ENCODE data around the gene CENPB.

The CENPB gene

DNA sequence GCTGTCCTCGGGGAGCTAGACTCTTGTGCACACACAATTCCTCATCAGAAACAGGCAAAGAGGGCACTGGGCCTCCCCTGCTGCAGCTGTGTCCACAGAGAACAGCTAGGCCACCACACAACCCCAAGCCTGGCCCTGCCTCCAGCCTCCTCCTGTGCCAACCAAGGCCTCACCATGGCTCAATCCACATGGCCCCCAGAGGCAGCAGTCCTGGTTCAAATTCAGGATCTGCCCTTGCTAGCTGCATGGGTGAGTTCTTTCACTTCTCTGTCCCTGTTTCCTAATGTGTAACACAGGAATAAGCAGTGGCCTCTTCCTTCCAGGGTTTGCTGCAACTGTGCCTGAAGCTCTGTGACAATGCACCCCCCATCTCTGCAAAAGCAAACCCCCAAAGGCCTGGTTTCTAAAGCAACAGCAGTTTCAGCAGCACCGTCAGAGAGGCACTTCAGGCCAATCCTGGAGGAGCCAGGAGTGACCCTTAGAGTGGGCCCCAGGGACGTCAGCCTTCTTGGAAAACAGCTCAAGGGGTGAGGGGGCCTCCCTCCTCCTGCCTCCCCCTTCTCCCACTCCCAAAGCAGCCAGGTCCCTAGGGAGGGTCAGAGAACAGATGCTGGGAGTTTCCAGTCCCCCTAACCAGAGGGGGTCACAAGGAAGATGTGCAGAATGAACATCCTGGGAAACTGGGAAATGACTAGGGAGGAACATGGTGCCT, 21.2 kb downstream of the CENPB start:
- FAIRE-seq = no peak

GRCh38 chr20:3764659-3765058, 21.9 kb downstream of the CENPB start:
- no peak for FAIRE-seq

- FAIRE-seq = no peak
Observed at GRCh38 chr20:3763671-3764601, 22.6 kb downstream of the CENPB start.

DNA sequence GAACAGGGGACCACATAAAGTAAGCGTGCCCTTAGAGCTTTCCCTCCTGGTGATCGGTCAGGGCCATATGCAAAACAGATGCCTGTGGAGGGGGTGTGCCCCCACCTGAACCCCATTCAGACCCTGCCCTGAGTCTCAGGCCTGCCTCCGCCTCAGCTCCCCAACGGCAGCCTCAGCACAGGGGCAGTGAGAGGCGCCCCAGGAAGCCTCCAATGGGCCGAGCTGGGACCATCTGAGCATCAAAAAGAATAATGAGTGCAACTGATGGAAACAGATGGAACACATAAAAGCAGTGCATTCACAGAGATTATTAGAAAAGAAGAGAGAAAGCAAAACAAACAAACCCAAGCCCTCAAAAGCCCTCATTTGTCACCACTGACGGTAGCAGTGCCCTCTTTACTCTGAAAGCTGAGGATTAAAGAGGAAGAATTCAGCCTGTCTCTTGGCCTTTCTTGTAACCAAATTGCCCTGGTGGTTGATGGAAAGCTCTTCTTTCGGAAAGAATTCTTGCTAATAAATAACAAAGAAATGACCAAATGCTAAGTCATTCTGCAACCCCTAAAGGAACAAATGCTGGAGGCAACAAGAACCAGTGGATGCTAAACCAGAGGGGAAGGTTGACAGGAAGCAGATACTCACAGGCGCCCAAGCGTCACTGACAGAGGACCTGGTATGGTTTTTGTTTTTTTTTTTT, 25.7 kb downstream of the CENPB start:
- no peak for FAIRE-seq

DNA sequence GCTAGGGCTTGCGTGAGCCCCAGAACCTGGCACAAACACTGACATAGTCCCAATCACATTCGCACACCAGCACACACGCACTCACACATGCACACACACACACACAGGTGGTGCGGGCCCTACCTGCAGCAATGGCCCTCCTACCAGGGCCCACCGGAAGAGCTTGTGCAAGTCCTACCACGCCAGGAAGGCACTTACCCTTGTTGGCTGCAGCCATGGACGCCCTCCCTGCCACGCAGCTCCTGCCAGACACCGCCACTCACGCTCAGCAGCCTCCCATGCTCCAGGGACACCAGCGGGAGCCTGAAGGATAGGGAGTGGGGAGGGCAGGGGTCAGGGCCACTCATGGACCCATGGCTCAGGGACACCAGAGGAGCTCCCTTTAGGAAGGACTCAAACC, 26.7 kb downstream of the CENPB start:
- FAIRE-seq = no peak

- FAIRE-seq = no peak
Observed at GRCh38 chr20:3759316-3759823, 27.2 kb downstream of the CENPB start.

- no peak for FAIRE-seq
Observed at GRCh38 chr20:3758566-3758965, 28.0 kb downstream of the CENPB start.

GRCh38 chr20:3757268-3757667, 29.3 kb downstream of the CENPB start:
- FAIRE-seq = no peak

DNA sequence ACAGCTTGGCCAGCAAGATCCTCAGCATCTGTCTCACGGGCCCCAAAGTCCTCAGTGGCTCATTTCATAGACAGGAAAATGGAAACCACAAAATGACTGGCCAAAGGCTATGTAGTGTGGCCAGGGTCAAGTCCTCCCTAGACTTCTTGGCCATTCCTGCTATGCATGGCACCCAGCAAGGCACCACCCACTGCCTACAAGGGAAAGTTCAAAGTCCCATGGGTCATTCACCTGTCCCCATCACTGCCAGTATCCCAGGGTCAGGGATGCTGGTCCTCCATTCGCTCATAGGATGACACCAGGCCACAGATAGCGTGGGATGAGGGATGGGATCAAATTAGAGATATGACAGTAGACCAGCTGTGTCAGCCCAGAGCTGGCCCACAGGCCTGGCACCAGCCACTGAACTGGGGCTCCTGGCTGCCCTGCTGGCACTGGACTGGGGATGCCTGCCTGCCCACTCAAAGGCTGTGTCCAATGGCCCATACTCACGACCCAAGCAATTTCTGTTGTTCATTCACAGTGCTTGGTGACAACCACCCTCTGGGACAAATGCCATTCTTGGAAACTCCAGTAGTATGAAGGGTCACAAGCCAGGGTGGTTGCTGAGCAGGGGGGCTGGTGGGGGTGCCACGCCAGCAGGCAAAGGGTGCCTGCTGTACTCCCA, 30.6 kb downstream of the CENPB start:
- no peak for FAIRE-seq

GRCh38 chr20:3755269-3755668, 31.3 kb downstream of the CENPB start:
- FAIRE-seq = no peak

DNA sequence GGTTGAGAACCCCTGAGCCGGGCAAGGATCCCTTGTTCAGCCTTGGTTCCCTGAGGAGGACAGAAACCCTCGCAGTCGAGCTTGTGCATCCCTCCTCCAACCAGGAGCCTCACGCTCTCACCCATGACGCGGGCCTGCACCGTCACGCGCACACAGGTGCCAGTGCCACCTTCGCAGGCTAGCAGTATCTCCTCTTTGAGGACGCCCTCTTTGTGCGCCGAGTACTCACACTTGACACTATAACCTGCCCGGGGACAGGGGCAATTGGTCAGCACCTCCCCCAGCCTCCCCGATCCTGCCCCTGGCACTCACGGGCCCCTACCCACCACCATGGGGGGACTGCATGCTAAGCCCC, 32.3 kb downstream of the CENPB start:
- FAIRE-seq = no peak

DNA sequence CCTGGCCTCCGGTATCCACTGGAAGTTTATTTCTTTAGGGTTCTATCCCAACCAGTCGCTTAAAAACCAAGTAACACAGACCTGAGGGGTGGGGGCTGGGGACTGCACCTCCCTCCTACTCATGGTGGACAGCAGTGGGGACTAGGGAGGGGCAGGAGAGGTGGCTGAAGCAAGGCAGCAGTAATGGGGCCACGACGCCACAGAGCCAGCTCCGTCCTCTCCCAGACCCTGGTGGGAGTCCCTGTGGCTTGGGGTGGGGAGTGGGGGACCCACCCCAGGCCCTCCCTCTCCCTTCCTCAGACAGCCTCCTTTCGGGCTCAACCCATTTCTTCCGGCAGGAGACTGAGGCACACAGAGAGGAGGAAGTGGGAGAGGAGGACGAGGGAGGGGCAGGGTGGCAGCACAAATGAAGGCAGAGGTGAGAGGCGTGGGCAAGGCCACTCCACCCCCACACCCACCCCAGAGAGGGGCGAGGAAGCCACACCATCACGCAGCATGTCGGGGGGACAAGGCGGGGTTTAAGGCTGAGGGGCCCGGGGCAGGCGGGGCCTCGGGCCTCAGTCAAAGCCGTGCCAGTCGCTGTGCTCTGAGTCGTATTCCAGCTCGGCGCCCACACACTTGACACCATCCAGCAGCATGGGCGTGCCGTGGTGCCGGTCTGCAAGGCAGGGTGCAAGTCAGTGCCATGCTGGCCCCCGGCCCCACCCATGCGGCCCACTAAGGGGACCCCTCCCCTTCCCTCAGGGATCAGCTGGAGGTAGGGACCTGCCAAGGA, 32.9 kb downstream of the CENPB start:
- FAIRE-seq = no peak

DNA sequence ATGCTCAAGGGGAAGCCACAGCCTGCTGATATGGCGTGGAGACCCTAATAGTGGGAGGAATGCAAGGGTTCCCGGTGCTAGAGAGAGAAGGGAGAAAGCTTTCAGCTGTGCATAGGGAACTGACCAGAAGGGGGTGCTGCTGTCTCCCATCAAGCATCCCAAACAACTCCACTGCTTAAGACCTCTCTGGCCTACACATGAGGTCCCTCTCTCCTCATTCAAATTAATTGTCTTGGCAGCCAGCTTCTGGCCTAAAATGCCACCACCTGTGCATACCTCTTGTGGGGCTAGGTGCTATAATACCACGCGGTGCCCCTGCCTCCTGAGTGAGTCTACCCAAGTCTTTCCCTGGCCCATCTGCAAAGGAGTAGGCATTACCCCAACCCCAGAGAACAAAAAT, 33.4 kb downstream of the CENPB start:
- FAIRE-seq = no peak

DNA sequence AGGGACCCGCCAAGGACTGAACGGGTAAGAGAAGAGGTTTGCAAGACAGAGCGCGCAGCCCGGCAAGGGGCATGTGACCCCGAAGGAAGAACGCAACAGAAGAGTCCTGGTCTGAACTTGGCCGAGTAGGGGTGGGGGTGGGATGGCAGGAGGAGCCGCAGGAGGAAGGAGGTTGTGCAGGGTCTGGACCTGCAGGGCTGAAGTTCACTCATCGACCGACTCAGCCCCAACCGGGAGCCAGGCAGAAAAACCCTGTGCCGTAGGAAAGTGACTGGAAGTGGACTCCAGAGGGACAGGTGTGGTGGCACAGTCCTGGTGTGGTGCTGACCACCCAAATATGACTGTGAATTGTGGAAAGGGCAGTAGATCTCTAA, 34.2 kb downstream of the CENPB start:
- FAIRE-seq = no peak

GRCh38 chr20:3751675-3752385, 34.7 kb downstream of the CENPB start:
- no peak for FAIRE-seq

DNA sequence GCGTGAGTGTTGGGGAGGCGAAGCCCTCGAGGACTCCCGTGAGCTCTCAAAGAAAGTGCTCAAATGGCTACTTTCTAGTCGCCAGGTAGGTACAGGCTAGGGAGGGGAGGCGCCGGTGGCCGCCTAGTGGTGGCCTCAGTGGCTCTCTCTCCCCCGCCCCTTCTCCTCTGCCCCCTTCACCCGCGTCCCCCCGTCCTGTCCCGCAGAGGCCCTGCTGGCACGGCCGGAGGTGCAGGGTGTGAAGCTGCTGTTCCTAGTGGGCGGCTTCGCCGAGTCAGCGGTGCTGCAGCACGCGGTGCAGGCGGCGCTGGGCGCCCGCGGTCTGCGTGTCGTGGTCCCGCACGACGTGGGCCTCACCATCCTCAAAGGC, 35.2 kb downstream of the CENPB start:
- FAIRE-seq = no peak

- FAIRE-seq = no peak
Observed at GRCh38 chr20:3749689-3750531, 36.6 kb downstream of the CENPB start.

GRCh38 chr20:3749087-3749688, 37.4 kb downstream of the CENPB start:
- FAIRE-seq = no peak

DNA sequence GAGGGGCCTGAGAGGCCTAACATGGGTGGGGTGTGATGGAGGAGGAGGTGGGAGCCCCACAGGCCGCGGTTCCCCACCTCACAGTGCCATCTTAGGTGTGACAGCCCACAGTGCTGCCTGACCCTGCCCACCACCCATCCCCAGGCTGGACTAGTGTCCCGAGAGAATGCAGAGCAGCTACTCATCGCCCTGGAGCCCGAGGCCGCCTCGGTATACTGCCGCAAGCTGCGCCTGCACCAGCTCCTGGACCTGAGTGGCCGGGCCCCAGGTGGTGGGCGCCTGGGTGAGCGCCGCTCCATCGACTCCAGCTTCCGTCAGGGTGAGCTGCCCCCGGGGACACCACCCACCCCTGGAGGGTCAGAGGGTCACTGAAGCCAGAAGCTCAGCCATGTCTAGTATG, 38.5 kb downstream of the CENPB start:
- no peak for FAIRE-seq

GRCh38 chr20:3747471-3747870, 39.1 kb downstream of the CENPB start:
- FAIRE-seq = no peak

All from G401.6 (cell line).